ENCODE data around the gene ID2. TPM values are rescaled to one million over a fixed set of nuclear protein-coding genes. Genes with fewer than 3 reads are reported as not detected.

Gene ID2
- total RNA-seq, 1 donor from 2014 or later: 28.3 TPM

DNA sequence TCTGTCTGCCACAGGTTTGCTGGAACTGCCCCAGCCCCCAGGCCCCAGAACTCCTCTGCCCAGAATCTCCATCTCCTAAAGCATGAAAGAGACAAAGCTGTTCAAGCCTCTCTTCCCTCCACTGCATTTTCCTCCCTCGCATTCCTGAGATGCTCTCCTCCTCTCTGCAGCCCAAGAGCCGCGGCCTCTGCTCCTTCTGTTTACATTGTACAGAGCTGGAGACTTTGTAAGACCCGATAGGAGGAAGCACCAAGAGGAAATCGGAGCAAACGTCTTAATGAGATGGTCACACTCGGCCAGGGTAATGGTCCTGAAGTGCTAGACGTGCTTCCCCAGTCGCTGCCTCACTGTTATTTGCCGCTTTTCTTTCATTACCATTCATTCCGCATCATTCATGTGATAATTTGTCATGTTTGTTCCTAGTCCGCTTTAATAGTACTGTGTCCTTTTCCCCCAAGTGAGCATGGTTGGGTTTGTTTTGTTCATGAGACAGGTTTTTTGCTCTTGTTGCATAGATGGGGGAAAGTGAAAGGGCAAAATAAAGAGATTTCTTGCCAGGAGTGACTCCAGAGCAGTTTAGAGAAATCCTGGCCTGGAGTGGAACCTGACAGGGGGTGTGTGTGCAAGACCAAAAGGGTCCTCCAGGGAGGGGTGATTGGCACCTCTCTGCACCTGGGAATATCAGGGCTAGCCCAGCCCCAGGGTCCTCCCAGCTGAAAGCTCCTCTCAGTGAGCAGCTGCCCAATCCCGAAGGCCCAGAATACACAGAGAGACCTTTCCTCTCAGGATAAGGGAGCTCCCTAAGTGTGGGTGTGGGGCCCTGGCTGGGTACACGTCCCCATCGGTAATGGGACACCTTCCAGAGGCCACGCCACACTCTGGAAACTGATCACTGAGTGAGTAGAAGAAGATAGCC lies 44.9 kb upstream of the ID2 start:
- TF ChIP-seq, protein P1, sequence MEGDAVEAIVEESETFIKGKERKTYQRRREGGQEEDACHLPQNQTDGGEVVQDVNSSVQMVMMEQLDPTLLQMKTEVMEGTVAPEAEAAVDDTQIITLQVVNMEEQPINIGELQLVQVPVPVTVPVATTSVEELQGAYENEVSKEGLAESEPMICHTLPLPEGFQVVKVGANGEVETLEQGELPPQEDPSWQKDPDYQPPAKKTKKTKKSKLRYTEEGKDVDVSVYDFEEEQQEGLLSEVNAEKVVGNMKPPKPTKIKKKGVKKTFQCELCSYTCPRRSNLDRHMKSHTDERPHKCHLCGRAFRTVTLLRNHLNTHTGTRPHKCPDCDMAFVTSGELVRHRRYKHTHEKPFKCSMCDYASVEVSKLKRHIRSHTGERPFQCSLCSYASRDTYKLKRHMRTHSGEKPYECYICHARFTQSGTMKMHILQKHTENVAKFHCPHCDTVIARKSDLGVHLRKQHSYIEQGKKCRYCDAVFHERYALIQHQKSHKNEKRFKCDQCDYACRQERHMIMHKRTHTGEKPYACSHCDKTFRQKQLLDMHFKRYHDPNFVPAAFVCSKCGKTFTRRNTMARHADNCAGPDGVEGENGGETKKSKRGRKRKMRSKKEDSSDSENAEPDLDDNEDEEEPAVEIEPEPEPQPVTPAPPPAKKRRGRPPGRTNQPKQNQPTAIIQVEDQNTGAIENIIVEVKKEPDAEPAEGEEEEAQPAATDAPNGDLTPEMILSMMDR (conservative IDR thresholded peaks at IDR 0.05; ENCODE audit: low read depth, low read length): no peak
- no peak overlapping the region for H3K4me3 ChIP-seq (ENCODE audit: low read depth, low read length)
- DNase-seq (ENCODE audit: low read depth): no peak

DNA sequence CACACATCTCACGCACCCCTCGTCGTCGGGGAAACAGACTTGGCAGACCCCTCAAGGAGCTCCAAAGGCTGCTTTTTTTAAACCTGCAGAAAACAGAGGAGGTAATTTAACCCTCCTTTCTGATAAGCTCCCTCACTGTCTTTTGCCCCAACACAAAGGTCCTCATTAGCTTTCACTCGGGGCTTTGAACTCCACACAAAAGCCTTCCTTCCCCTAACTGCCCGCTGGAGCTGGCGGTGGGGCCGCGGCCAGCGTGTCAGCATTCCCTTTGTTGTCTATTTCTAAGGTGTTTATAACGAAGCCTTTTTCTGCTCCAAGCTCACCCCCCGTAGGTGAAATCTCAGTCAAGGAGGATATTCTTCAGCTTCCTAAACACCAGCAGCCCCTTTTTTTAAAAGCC lies 43.5 kb upstream of the ID2 start:
- DNase-seq (ENCODE audit: low read depth): no peak
- no peak overlapping the region for H3K4me3 ChIP-seq (ENCODE audit: low read depth, low read length)
- TF ChIP-seq, protein P1 (conservative IDR thresholded peaks at IDR 0.05; ENCODE audit: low read depth, low read length): no peak

DNA sequence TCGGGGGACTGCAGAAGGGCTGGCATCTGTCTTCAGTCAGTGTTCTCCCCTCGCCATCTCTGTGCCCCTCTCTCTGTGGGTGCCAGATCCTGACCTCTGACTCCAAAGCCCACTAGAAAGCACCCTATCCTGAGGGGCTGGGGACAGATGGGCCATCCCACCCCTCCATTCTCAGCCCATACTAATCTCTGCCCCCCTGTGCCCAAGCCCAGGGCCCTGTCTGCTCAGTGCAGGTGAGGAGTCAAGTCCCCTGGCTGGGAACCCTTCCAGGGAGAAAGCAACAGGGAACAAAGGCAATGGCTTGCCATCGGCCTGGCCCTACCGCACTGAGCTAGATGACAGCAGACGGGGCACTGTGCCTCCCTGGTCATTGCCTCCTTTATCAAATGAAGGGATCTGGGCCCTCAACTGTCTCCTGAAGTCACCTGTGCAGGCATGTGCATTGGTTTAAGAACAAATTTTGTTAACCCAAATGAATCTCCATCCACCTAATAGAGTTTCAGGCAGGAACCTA lies 42.7 kb upstream of the ID2 start:
- TF ChIP-seq, protein P1 (conservative IDR thresholded peaks at IDR 0.05; ENCODE audit: low read depth, low read length): no peak
- no peak for DNase-seq (ENCODE audit: low read depth)
- H3K4me3 ChIP-seq (ENCODE audit: low read depth, low read length): no peak overlapping the region

DNA sequence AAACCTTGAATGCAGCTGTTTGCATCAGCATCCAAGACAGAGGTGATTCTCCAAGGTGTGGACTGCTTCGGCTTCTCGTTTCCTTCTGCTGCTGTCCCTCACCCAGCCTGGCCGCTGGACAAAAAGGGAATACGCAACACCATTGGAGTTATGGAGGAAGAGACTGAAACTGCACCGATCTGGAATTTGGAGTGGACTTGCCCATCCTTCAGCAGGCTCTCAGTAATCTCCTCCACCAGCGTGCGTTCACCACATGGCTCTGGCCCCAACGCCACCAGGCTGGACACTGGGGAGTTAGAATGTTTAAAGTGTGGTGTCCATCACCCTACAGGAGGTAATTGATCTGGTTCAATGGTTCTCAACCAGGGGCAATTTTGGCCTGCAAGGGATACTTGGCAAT lies 41.4 kb upstream of the ID2 start:
- TF ChIP-seq, protein P1 (conservative IDR thresholded peaks at IDR 0.05; ENCODE audit: low read depth, low read length): no peak
- H3K4me3 ChIP-seq (ENCODE audit: low read depth, low read length): no peak overlapping the region
- DNase-seq (ENCODE audit: low read depth): no peak

DNA sequence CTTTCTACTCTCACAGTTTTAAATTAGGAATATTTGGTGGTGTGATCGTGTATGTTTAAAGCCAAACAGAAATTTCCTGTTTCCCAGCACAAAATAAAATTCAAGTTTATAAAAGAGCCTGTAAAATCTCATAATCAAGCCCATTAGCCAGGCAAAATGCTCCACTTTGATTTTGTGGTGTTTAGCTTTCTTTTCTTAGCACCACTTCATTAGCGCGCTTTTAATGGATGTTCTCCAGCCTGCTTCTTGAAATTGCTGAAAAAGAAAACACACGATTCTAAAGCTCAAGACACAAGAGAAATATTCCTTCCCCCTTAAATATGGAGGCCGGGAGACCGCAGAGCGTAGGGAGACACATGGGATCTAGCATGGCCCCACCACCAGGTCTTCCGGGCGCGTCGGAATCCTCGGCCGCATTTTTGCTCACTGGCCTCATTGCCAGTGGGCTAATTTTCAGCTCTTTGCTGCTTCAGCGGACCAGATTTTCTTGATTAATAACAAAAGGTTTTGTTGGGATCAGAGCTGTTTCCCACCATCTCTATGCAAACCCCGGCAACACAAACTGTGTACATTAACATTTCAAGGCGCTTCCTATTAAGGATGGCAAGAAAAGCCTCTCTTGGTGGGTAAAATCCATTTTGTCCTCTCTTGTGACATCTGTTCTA lies 40.4 kb upstream of the ID2 start:
- H3K4me3 ChIP-seq (ENCODE audit: low read depth, low read length): no peak overlapping the region
- TF ChIP-seq, protein P1 (conservative IDR thresholded peaks at IDR 0.05; ENCODE audit: low read depth, low read length): no peak
- DNase-seq (ENCODE audit: low read depth): no peak

DNA sequence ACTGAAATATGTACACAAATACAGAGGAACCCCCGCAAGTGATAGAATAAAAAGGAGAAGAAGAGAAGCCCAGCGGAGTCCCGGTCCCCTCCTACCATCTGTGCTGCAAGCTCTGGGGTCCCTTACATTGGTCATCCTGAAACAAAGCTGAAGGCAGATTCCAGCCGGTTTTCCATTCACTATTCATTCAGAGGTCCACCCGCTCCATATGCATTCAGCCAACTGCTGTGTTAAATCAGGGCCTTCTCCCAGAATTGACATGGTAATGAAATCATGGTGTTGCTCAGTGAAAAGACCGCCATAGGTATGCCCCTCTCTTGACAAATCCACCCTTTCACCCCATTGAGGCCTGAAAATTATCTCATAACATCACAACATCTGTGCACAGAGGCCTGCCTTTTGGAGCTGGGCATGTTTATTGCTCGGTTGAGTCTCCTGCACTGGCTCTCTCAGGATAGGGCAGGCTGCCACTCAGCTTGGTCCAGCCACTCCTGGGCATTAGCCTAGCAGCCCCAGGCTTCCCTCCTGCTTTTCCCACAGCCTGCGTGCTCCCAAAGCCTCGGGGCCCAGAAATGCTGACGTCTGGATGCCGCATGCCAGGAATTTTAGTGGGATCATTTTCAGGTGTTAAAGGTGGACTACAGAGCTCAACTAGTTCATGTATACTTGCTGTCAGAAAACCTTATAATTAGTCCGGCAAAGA lies 39.3 kb upstream of the ID2 start:
- TF ChIP-seq, protein P1 (conservative IDR thresholded peaks at IDR 0.05; ENCODE audit: low read depth, low read length): no peak
- no peak overlapping the region for H3K4me3 ChIP-seq (ENCODE audit: low read depth, low read length)
- DNase-seq (ENCODE audit: low read depth): no peak
